IPS DF 6.9 (cell line): ENCODE measurements around the gene RENBP.
"Not testable (repeated sequence)": the region's sequence is repeated elsewhere in the genome, so short reads cannot be mapped to it uniquely, and the experiment has no call there.

Experiments
- DNase-seq: peaks from one replicate; pipeline ENCODE4 v3.0.0-alpha.2; 2013; ENCODE audit warnings: low read depth, low spot score
- H3K27ac ChIP-seq: one replicate; pipeline ENCODE4 v1.5.1; 2013; ENCODE audit warnings: low read length, control low read depth
- H3K27me3 ChIP-seq: 2 replicates; pipeline ENCODE4 v1.6.1; 2013; ENCODE audit warnings: mild to moderate bottlenecking, low read length; ENCODE audit not compliant: control insufficient read depth, insufficient read depth
- H3K36me3 ChIP-seq: 2 replicates; pipeline ENCODE4 v1.6.1; 2013; ENCODE audit warnings: low read length; ENCODE audit not compliant: control insufficient read depth, insufficient read depth
- H3K4me1 ChIP-seq: 2 replicates; pipeline ENCODE4 v1.6.1; 2013; ENCODE audit warnings: low read length; ENCODE audit not compliant: control insufficient read depth, insufficient read depth
- H3K4me3 ChIP-seq: 2 replicates; pipeline ENCODE4 v1.5.1; 2013; ENCODE audit warnings: mild to moderate bottlenecking, low read length
- H3K9me3 ChIP-seq: 2 replicates; pipeline ENCODE4 v1.6.1; 2013; ENCODE audit warnings: low read length, inconsistent platforms; ENCODE audit not compliant: control insufficient read depth, insufficient read depth
- WGBS: extraction: QIAGEN DNeasy Blood & Tissue Kit; methylation state at CpG from one replicate; pipeline ENCODE4 v1.1.7; 2013; ENCODE audit warnings: mixed read lengths, missing lambda C conversion rate; ENCODE audit not compliant: insufficient read length, insufficient coverage; 5-methylcytosine and 5-hydroxymethylcytosine counted together

RENBP gene

DNA sequence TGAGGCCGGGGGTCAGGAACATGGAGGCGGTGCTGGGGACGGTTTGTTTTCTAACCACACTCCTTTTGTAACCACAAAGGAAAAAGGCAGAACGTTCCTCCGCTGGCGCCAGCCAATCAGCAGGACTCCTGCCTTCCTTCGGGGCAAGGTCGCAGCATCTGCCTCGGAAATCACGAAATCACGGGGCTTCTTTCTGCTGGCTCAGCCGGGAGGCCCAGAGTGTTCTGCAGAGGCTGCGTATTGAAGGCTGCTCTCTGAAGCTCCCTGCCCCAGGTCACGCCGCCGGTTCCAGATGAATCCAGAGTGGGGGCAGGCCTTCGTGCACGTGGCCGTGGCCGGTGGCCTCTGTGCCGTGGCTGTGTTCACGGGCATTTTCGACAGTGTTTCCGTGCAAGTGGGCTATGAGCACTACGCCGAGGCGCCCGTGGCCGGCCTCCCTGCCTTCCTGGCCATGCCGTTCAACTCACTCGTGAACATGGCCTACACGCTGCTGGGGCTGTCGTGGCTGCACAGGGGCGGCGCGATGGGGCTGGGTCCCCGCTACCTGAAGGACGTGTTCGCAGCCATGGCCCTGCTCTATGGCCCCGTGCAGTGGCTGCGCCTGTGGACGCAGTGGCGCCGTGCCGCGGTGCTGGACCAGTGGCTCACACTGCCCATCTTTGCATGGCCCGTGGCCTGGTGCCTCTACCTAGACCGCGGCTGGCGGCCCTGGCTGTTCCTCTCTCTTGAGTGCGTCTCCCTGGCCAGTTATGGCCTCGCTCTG is 37.5 kb upstream of the RENBP start:
- Histone ChIP-seq H3K4me3 (no peak overlapping the region), H3K27ac (no peak overlapping the region), H3K4me1 (peaks cover 2% of the 10 kb centered on the region), H3K27me3 (no peaks in the 10 kb centered on the region), H3K9me3 (no peaks in the 10 kb centered on the region), H3K36me3 (no peaks in the 10 kb centered on the region)
- no CpG with 5 or more reads among the region's 52 CpGs for WGBS
- DNase-seq = no peak

DNA sequence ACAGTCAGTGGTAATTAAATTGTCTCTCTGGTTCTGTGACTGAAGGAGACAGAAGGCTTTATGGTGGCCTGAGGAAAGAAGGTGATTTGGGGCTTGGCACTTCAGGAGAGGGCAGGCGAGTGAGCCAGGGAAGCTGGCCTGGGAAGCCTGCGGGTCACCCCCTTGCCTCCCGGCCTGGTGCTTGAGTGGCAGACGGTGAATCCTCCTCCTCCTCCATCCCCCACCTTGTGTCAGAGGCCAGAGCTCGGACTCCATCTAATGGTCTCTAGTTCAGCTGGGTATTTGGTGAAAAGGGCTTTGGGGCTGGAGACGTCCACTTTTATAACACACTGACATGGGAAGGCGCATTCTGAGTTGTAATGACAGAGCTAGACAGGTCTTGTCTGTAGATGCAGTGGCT is 36.8 kb upstream of the RENBP start:
- Histone ChIP-seq H3K9me3 (no peaks in the 10 kb centered on the region), H3K27me3 (no peaks in the 10 kb centered on the region), H3K27ac (no peak overlapping the region), H3K4me1 (peaks cover 2% of the 10 kb centered on the region), H3K4me3 (no peak overlapping the region), H3K36me3 (no peaks in the 10 kb centered on the region)
- no CpG with 5 or more reads among the region's 7 CpGs for WGBS
- no peak for DNase-seq

DNA sequence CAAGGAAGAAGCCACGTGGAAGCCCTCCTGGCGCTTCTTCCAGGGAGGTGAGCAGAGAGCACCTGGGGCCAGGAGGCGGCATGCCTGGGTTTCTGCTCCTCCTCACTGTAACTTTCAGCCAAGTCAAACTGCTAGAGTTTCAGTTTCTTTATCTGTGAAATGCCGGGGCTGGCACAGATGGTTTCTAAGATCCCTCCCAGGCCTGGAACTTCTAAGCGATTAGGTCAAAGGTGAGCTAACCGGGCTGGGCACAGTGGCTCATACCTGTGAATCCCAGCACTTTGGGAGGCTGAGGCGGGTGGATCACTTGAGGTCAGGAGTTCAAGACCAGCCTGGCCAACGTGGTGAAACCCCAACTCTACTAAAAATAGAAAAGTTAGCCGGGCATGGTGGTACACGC is 36.0 kb upstream of the RENBP start:
- not testable (repeated sequence) for H3K4me1 ChIP-seq, H3K27ac ChIP-seq, H3K9me3 ChIP-seq, H3K27me3 ChIP-seq, DNase-seq, H3K4me3 ChIP-seq, H3K36me3 ChIP-seq
- no CpG with 5 or more reads among the region's 10 CpGs for WGBS

DNA sequence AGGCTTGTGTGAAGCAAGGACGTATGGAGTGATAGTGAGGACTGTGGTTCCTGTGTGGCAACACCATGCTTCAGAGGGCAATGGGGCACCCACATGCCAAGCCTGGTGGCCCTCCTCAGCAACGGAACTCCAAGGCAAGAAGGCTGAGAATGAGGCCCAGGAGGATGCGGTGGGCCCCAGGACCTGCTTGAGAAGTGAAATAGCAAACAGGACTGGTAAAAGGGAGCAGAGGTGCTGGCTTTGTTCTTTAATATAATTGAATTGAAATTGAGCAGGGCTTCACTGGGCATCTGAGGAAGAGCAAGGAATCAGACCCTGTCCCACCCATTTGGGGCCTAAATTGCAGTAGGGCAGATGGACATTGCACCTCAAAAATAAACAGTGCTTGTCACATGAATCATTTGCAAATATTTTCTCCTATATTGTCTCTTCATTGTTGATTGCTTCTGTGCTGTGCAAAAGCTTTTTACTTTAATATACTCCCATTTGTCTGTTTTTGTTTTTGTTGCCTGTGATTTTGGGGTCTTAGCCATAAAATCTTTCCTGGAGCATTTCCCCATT is 30.4 kb upstream of the RENBP start:
- Histone ChIP-seq H3K4me1 (no peaks in the 10 kb centered on the region), H3K27ac (no peak overlapping the region), H3K36me3 (no peaks in the 10 kb centered on the region), H3K9me3 (no peaks in the 10 kb centered on the region), H3K27me3 (no peaks in the 10 kb centered on the region), H3K4me3 (no peak overlapping the region)
- DNase-seq = no peak
- WGBS = no CpG with 5 or more reads among the region's 3 CpGs

DNA sequence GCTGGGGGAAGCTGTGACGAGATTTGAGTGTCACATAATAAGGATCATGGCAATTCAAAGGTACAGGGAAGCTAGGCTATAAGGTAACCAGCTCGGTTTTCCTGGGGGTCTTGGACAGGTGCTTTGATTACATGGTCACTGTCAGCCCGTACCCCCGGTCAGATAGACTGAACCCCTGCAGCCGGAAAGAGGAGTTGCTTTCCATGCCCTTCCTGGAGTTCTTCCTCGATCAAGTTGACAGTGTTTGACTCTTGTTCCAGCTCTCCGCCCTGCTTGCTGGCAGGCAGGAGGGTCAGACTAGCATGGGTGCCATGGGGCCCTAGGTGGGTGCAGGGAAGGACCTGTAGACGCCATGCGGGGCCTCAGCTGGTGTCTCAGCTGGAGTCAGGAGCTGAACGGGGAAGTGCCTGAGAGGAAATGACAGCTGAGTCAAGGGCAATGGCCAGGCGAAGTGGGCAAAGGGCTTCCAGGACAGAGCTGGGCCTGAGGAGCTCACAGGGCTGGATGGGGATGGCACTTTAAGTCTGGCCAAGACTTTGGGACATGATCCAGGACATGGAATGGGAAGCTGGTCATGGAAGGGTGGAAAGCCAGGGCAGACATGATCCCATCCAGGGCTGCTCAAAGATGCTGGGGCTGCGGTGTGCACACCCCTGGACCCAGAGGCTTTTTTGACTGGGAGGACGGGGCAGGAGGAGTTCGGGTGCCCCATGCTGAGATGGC is 29.7 kb upstream of the RENBP start:
- Histone ChIP-seq H3K36me3 (no peaks in the 10 kb centered on the region), H3K27me3 (no peaks in the 10 kb centered on the region), H3K4me3 (no peak overlapping the region), H3K27ac (no peak overlapping the region), H3K9me3 (no peaks in the 10 kb centered on the region), H3K4me1 (no peaks in the 10 kb centered on the region)
- DNase-seq = no peak
- WGBS = no CpG with 5 or more reads among the region's 14 CpGs

DNA sequence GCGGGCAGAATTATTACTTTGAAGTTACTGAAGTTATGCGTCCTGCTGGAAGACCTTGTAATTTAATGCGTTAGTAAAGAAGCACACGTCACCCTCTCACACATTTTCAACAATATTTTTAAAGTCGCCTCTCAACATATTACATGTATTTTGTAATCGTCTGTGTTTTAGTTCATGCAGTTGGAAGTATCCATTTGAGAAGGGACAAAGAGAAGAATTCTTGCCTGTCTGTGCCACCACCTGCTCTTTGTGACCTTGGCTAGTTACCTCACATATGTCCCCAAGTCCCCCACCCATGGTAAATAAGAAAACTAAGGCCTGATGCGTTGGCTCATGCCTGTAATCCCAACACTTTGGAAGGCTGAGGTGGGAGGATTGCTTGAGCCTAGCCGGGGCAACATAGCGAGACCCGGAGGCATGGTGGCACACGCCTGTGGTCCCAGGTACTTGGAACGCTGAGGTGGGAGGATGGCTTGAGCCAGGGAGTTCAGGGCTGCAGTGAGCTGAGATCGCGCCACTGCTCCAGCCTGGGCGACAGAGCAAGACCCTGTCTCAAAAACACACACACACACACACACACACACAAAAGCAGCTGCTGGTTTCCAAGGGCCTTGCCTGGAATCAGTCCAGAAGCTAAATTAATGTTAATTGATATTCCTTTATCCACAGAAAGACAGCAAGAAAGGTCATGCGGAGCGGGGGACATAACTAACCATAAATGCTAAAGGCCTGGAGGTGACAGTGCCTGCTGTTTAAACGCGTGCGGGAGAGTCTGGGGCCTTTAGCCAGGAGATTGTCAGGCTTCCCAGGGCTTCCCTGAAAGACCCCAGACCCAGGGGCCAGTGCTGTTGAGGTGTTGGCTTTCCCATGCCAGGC is 28.9 kb upstream of the RENBP start:
- peak overlapping the region; percentile 100; the same call in 1 of the 2 replicates for H3K4me3 ChIP-seq

DNA sequence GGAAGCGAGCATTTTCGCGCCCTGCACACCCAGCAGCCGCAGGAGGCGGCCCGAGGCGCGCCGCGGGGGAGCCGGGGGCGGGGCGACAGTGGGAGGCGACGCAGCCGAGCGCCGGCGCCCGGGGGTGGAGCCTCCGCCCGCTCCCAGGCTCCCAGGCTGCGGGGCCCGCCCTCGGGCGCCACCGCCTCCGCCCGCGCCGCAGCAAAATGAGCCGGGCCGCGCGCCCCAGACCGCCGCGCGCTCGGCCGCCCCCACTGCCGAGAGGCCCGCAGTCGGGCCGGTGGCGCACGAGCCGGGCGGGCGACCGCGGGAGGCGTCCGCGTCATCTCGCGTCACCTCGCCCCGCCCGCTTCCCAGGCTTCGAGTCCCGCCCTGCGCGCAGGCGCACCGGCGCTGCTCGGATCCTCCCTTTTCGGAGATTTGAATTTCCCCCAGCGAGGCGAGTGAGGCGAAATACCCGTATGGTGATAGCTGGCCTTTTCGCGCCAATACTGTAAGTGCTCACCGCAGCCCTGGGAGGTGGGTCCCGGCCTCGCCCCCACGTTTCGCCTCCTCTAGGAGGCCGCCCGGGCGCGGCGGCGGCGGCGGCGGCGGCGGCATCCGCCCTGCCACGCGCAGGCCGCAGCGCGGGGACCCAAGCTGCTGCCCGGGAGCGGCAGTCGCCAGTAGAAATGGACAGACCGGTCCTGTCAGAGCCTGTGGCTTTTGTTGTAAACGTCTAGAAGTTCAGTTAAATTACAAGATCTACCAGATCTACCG is 28.1 kb upstream of the RENBP start, which contains the start of gene TMEM187:
TMEM187 (plus strand) TSS at position 387 of the 759 bp plus-strand sequence. CDS start 9,309 bp downstream, outside the sequence.
- Histone ChIP-seq H3K9me3 (no peaks in the 10 kb centered on the region), H3K36me3 (no peaks in the 10 kb centered on the region), H3K4me3 (peak within 1 kb of the TSS; percentile 100), H3K27ac (no peak within 1 kb of the TSS), H3K4me1 (peaks cover 4% of the 10 kb centered on the region), H3K27me3 (no peaks in the 10 kb centered on the region)
- no peak for DNase-seq
- WGBS = no CpG with 5 or more reads among the region's 103 CpGs

More for the DNA sequence above, 28.9 kb upstream of the RENBP start:
- Histone ChIP-seq H3K9me3 (no peaks in the 10 kb centered on the region), H3K4me1 (peaks cover 2% of the 10 kb centered on the region), H3K27me3 (no peaks in the 10 kb centered on the region), H3K36me3 (no peaks in the 10 kb centered on the region), H3K27ac (no peak overlapping the region)
- no peak for DNase-seq
- WGBS = no CpG with 5 or more reads among the region's 20 CpGs

DNA sequence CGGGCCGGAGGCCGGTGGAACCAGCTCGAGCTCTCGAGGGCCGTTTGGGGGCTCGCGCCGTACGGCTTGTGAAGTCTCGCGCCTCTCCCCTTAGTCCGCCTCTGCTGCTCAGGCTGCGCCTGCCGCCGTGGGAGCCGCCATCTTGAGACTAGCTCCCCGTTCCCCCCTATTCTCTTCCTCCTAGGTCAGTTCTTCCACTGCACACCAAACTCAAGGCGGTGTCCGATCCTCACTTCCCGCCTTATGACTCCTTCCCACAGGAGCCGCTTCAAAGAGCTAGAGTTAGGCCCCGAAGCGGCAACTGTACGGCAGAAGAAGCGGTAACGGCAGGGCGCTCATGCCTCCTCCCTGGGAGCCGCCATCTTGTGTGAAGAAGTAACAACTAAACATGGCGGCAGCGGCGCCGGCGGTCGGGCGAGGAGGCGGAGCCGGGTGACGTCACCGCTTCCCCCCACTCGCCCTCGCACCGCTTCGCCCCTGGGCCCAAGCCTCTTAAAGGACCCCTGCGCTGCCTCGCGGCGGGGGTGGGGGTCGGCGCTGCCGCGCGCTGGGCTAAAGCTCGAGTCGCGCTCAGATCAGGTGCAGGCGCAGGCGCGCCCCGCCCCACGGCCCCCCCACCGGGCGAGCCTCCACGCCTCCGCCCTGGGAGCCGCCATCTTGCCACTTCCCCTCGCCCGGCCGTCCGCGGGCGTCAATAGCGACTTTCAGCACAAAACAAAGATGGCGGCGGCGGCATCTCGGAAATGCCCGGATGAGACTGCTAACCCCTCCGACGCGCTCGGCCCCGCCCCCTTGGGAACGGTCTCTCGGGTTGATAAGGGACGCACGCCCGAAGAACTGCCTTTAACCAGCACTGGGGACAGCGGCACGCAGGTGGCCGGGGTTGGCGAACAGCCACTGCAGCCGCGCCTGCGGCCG is 27.3 kb upstream of the RENBP start, which contains the start of gene HCFC1:
HCFC1 (minus strand) TSS at position 369 of the 918 bp plus-strand sequence. CDS start 978 bp downstream, outside the sequence.
- H3K36me3 ChIP-seq = no peaks in the 10 kb centered on the region
- H3K27ac ChIP-seq = no peak within 1 kb of the TSS
- no peaks in the 10 kb centered on the region for H3K9me3 ChIP-seq
- WGBS = no CpG with 5 or more reads among the region's 96 CpGs
- H3K4me1 ChIP-seq = peaks cover 6% of the 10 kb centered on the region
- no peak for DNase-seq
- H3K4me3 ChIP-seq = peak within 1 kb of the TSS; percentile 100
- no peaks in the 10 kb centered on the region for H3K27me3 ChIP-seq

DNA sequence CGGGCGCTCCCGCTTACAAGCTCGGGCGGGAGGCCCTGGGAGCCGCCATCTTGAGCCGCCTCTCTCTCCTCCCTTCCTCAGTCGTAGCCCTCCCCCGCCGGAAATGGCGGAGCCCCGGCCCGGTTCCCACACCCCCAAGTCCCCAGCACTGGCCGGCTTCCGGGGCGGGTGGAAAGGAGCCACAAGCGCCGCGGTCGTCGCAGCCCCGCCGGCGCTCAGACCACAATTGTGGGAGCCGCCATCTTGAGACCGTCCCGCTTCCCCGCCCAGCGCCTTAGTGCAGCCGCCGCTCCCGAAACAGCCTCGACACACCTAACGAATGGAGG is 26.6 kb upstream of the RENBP start:
- WGBS = no CpG with 5 or more reads among the region's 34 CpGs
- peaks cover 8% of the 10 kb centered on the region for H3K4me1 ChIP-seq

More for the DNA sequence above, 26.6 kb upstream of the RENBP start:
- DNase-seq = no peak
- Histone ChIP-seq H3K9me3 (no peaks in the 10 kb centered on the region), H3K27me3 (no peaks in the 10 kb centered on the region), H3K27ac (no peak overlapping the region), H3K36me3 (no peaks in the 10 kb centered on the region), H3K4me3 (peak overlapping the region; percentile 100)
